A549 (cell line): Measurements from ENCODE around the gene LRRN4CL. TPM values are rescaled to one million over a fixed set of nuclear protein-coding genes. Genes with fewer than 3 reads are reported as not detected.

ENCODE experiments used
- ATAC-seq, 2 experiments: fragments of 200-7000 bp in 1 of 2; fragments of >200 bp in 1 of 2; cut with Nextera tagmentation in 1 of 2; cut with Tn5 transposase in 1 of 2; 3 replicates each; pipeline versions ENCODE4 v1.8.0 to v1.9.1; 2018 to 2020; ENCODE audit warnings: mild to moderate bottlenecking in 1 of 2, moderate library complexity in 1 of 2
- CTCF ChIA-PET: fragments of 300-600 bp; sonication (Branson Sonifier 250); formaldehyde crosslinking; extraction: SDS; loops from one replicate; lab custom pipeline; 2021; ENCODE audit warnings: antibody characterized with exemption, inconsistent platforms; lab: Yijun Ruan, JAX
- POLR2A ChIA-PET: fragments of 350-600 bp; formaldehyde crosslinking; extraction: SDS; loops from one replicate; lab custom pipeline; 2021; ENCODE audit warnings: antibody characterized with exemption, inconsistent platforms; lab: Yijun Ruan, JAX
- DNase-seq, 2 experiments: peaks; one replicate each; pipeline versions ENCODE4 v3.0.0 to v3.0.0-alpha.2; 2011 to 2016; ENCODE audit warnings: low read depth in 1 of 2, low spot score in 1 of 2
- FAIRE-seq: peaks from 2 replicates; lab custom pipeline; 2011; peaks lifted over from hg19 to GRCh38; lab: Jason Lieb, UNC
- H3K27ac ChIP-seq, 2 experiments: fragments of >200 bp; sonication (Bioruptor Twin); formaldehyde crosslinking; 3 replicates each; pipeline ENCODE4 v1.5.1; 2016 to 2017
- H3K4me1 ChIP-seq: fragments of >200 bp; sonication (Bioruptor Twin); formaldehyde crosslinking; 3 replicates; pipeline ENCODE4 v1.6.1; 2016
- H3K4me2 ChIP-seq: fragments of >200 bp; sonication (Bioruptor Twin); formaldehyde crosslinking; 3 replicates; pipeline ENCODE4 v1.6.1; 2016
- H3K4me3 ChIP-seq: fragments of >200 bp; sonication (Bioruptor Twin); formaldehyde crosslinking; 3 replicates; pipeline ENCODE4 v1.5.1; 2016
- H3K9me3 ChIP-seq: fragments of >200 bp; sonication (Bioruptor Twin); formaldehyde crosslinking; 3 replicates; pipeline ENCODE4 v1.6.1; 2016
- BCL3 ChIP-seq: fragments of >200 bp; sonication (Bioruptor Twin); formaldehyde crosslinking; IDR thresholded peaks from 3 replicates; pipeline ENCODE4 v1.6.1; 2016
- CEBPB ChIP-seq, 2 experiments: fragments of >200 bp in 1 of 2; sonication (Bioruptor Twin) in 1 of 2; formaldehyde crosslinking in 1 of 2; IDR thresholded peaks; 2 replicates each; pipeline ENCODE4 v1.6.1; 2012 to 2016
- EHMT2 ChIP-seq: fragments of 200-600 bp; sonication (generic); IDR thresholded peaks from 2 replicates; pipeline ENCODE4 v1.6.1; 2016; ENCODE audit warnings: antibody characterized with exemption, low read depth, mild to moderate bottlenecking, moderate library complexity
- HDAC2 ChIP-seq: fragments of 200-600 bp; sonication (generic); IDR thresholded peaks from 2 replicates; pipeline ENCODE4 v1.6.1; 2016
- HES2 ChIP-seq: fragments of >200 bp; sonication (Bioruptor Twin); formaldehyde crosslinking; IDR thresholded peaks from 2 replicates; pipeline ENCODE4 v1.6.1; 2016
- JUNB ChIP-seq: fragments of >200 bp; sonication (Bioruptor Twin); formaldehyde crosslinking; IDR thresholded peaks from 2 replicates; pipeline ENCODE4 v1.6.1; 2016
- KDM1A ChIP-seq: fragments of 200-600 bp; sonication (generic); IDR thresholded peaks from 2 replicates; pipeline ENCODE4 v1.6.1; 2016; ENCODE audit warnings: low read depth, mild to moderate bottlenecking
- MAFK ChIP-seq: fragments of 450-650 bp; IDR thresholded peaks from 2 replicates; pipeline ENCODE4 v1.6.1; 2014; ENCODE audit not compliant: partially characterized antibody
- MAX ChIP-seq: IDR thresholded peaks from 2 replicates; pipeline ENCODE4 v1.6.1; 2012
- PBX3 ChIP-seq: IDR thresholded peaks from 2 replicates; pipeline ENCODE4 v1.6.1; 2012
- POLR2AphosphoS2 ChIP-seq: conservative IDR thresholded peaks from 2 replicates; pipeline ENCODE4 v1.6.1; 2012; ENCODE audit warnings: low read length, improper control_type of control experiment, inconsistent platforms
- RAD21 ChIP-seq, 2 experiments: fragments of >200 bp in 1 of 2; sonication (Bioruptor Twin) in 1 of 2; formaldehyde crosslinking in 1 of 2; IDR thresholded peaks in 1 of 2; conservative IDR thresholded peaks in 1 of 2; 2 replicates in 1 of 2; 3 replicates in 1 of 2; pipeline ENCODE4 v1.6.1; 2012 to 2018; ENCODE audit warnings: inconsistent platforms in 1 of 2
- REST ChIP-seq: fragments of 200-600 bp; sonication (generic); IDR thresholded peaks from 2 replicates; pipeline ENCODE4 v1.6.1; 2016; ENCODE audit warnings: antibody characterized with exemption, mild to moderate bottlenecking, moderate library complexity
- SREBF2 ChIP-seq: fragments of 450-650 bp; IDR thresholded peaks from 2 replicates; pipeline ENCODE4 v1.6.1; 2014; ENCODE audit warnings: mild to moderate bottlenecking, moderate library complexity
- USF2 ChIP-seq: fragments of 450-650 bp; IDR thresholded peaks from 2 replicates; pipeline ENCODE4 v1.6.1; 2014; ENCODE audit warnings: antibody characterized with exemption
- ZC3H11A ChIP-seq: fragments of 450-650 bp; IDR thresholded peaks from 2 replicates; pipeline ENCODE4 v1.6.1; 2014; ENCODE audit warnings: antibody characterized with exemption, mild to moderate bottlenecking
- ZFP36 ChIP-seq: fragments of 450-650 bp; IDR thresholded peaks from 2 replicates; pipeline ENCODE4 v1.6.1; 2014; ENCODE audit warnings: borderline replicate concordance; ENCODE audit not compliant: partially characterized antibody
- WGBS: methylation state at CpG from one replicate; pipeline ENCODE4 v1.1.6; 2017; ENCODE audit errors: missing lambda C conversion rate; 5-methylcytosine and 5-hydroxymethylcytosine counted together
- polyA plus RNA-seq, 4 experiments: library from polyadenylated mRNA; depleted of rRNA in 3 of 4; stranded (reverse); fragments of >200 nt; fragmentation: RNase III in 1 of 4; extraction: RNeasy Plus Mini Kit Qiagen cat#74134 plus additional on column Dnase treatment in 1 of 4; gene quantifications; 2 replicates in 3 of 4; 3 replicates in 1 of 4; pipeline ENCODE4 v1.2.3, GENCODE V29; 2011 to 2017

LRRN4CL gene
- polyA plus RNA-seq, 2 of the 4 experiments (the other 2 are of a cell fraction): 0.03 to 0.04 TPM

- POLR2A ChIA-PET: interaction anchor here (6.1 kb wide), 1 partner anchor 20 kb away, joined by 64 read pairs; the partner anchor contains the start of genes HNRNPUL2 and TTC9C
- DNase-seq: peak in 1 of 2 experiments; percentile 39
- H3K4me2 ChIP-seq: peak within 1 kb of the TSS; percentile 89
- 89% methylated on average over 9 of the region's 10 CpGs for WGBS
- FAIRE-seq: no peak
- TF ChIP-seq MAX (no peak), BCL3 (no peak), KDM1A (no peak), CEBPB (IDR thresholded peaks at IDR 0.05) (no peak), ZC3H11A (no peak), POLR2AphosphoS2 (no peak), RAD21 (conservative IDR thresholded peaks at IDR 0.05 in 1 of 2, IDR thresholded peaks at IDR 0.05 in 1 of 2) (no peak), USF2 (no peak), EHMT2 (no peak), PBX3 (no peak), SREBF2 (no peak), ZFP36 (no peak), HDAC2 (no peak), MAFK (no peak), JUNB (no peak), HES2 (no peak)
- peak within 1 kb of the TSS; percentile 69 for H3K4me3 ChIP-seq
- ATAC-seq: no peak
- peaks cover 30% of the 10 kb centered on the region for H3K4me1 ChIP-seq
- CTCF ChIA-PET: interaction anchor here (0.7 to 5.3 kb wide), 10 partner anchors 7 to 333 kb away, joined by 3 to 37 read pairs (median 4); partner anchors contain the start of genes HNRNPUL2, LBHD1, TTC9C and UQCC3
- no peaks in the 10 kb centered on the region for H3K9me3 ChIP-seq
- H3K27ac ChIP-seq: peak within 1 kb of the TSS; percentile 55 to 92; a peak in 5 of 6 replicates
These were observed 18.0 kb upstream of the LRRN4CL start, which contains the start of the genes BSCL2 and GNG3 for GRCh38 chr11:62707277-62707861. Gene BSCL2 (minus strand): TSS chr11:62707424. CDS start chr11:62707195, 229 bp downstream. Gene GNG3 (plus strand): TSS chr11:62707676. CDS start chr11:62708296, 620 bp downstream.

GRCh38 chr11:62706850-62707247 lies 17.5 kb upstream of the LRRN4CL start:
- POLR2A ChIA-PET: interaction anchor here (1.0 to 6.1 kb wide), 7 partner anchors 21 to 294 kb away, joined by 3 to 64 read pairs (median 7); partner anchors contain the start of genes C11orf98, CSKMT, EEF1G and HNRNPUL2
- ATAC-seq: no peak

More at GRCh38 chr11:62706850-62707247, 17.5 kb upstream of the LRRN4CL start:
- peaks cover 26% of the 10 kb centered on the region for H3K4me1 ChIP-seq
- 85% methylated on average over 8 of the region's 8 CpGs for WGBS
- no peak overlapping the region for H3K4me3 ChIP-seq
- DNase-seq: no peak
- peak overlapping the region; percentile 78 for H3K4me2 ChIP-seq
- CTCF ChIA-PET: interaction anchor here (1.0 to 5.3 kb wide), 8 partner anchors 9 to 56 kb away, joined by 3 to 37 read pairs (median 6); partner anchors contain the start of genes HNRNPUL2, LBHD1, TTC9C and UQCC3
- TF ChIP-seq REST (no peak), ZFP36 (no peak), CEBPB (IDR thresholded peaks at IDR 0.05) (no peak)
- TF ChIP-seq, all 56 proteins: peak for 0
- Histone ChIP-seq H3K9me3 (no peaks in the 10 kb centered on the region), H3K27ac (peak overlapping the region in 1 of 2 experiments; percentile 92; a peak in 2 of 6 replicates)
- FAIRE-seq: no peak
